Gastroesophageal sphincter (tissue), 4 donors: ENCODE measurements around the gene CPN2. TPM values are rescaled to one million over a fixed set of nuclear protein-coding genes. Genes with fewer than 3 reads are reported as not detected.

Source experiments
- ATAC-seq: fragments of 150-250 bp; one replicate; pipeline ENCODE4 v1.9.1; 2016; ENCODE audit warnings: mild to moderate bottlenecking, moderate library complexity
- H3K27ac ChIP-seq, 4 donors: fragments of 200-600 bp; sonication (generic) in 3 of 4; 1 replicate in 3 of 4; 2 replicates in 1 of 4; pipeline ENCODE4 v1.5.1; 2016 to 2019
- H3K27me3 ChIP-seq: fragments of 200-600 bp; sonication (generic); one replicate; pipeline ENCODE4 v1.5.1; 2019
- H3K36me3 ChIP-seq, 2 donors: fragments of 200-600 bp; sonication (generic); one replicate each; pipeline ENCODE4 v1.5.1; 2019; ENCODE audit warnings: control low read depth in 1 of 2
- H3K4me1 ChIP-seq, 3 donors: fragments of 200-600 bp; sonication (generic); 1 replicate in 2 of 3; 2 replicates in 1 of 3; pipeline ENCODE4 v1.5.1; 2016 to 2019; ENCODE audit warnings: control low read depth in 2 of 3
- H3K4me3 ChIP-seq, 2 donors: fragments of 200-600 bp; sonication (generic); one replicate each; pipeline ENCODE4 v1.5.1; 2019; ENCODE audit warnings: mild to moderate bottlenecking in 1 of 2, moderate library complexity in 1 of 2
- H3K9me3 ChIP-seq, 3 donors: fragments of 200-600 bp; sonication (generic); one replicate each; pipeline ENCODE4 v1.5.1; 2017 to 2019; ENCODE audit warnings: control low read depth in 2 of 3
- EP300 ChIP-seq: sonication (generic); formaldehyde crosslinking; IDR thresholded peaks from one replicate; pipeline ENCODE4 v1.6.1; 2017; ENCODE audit warnings: antibody characterized with exemption, mild to moderate bottlenecking
- POLR2A ChIP-seq, 2 donors: fragments of 450-650 bp; IDR thresholded peaks; one replicate each; pipeline ENCODE4 v1.6.1; 2017; ENCODE audit warnings: antibody characterized with exemption in 2 of 2, mild to moderate bottlenecking in 2 of 2, moderate library complexity in 1 of 2
- POLR2AphosphoS5 ChIP-seq: sonication (generic); formaldehyde crosslinking; IDR thresholded peaks from one replicate; pipeline ENCODE4 v1.6.1; 2017; ENCODE audit warnings: antibody characterized with exemption
- WGBS, 2 donors: methylation state at CpG; one replicate each; pipeline ENCODE4 v1.1.5; 2018; ENCODE audit warnings: low coverage in 1 of 2; 5-methylcytosine and 5-hydroxymethylcytosine counted together
- total RNA-seq, 4 donors: library from RNA; depleted of rRNA; stranded (reverse); fragments of >200 nt; gene quantifications; one replicate each; pipeline ENCODE4 v1.1.0, GENCODE V29; 2016
- TF ChIP-seq, protein P1 (sequence below), 4 experiments: fragments of 200-600 bp in 2 of 4; fragments of 450-650 bp in 2 of 4; sonication (generic) in 1 of 4; IDR thresholded peaks; one replicate each; pipeline ENCODE4 v1.5.1; 2017 to 2019; ENCODE audit warnings: antibody characterized with exemption in 4 of 4, mild to moderate bottlenecking in 2 of 4, moderate library complexity in 2 of 4

CPN2 gene
- total RNA-seq, 4 donors from 2014 or later, result not detected

DNA sequence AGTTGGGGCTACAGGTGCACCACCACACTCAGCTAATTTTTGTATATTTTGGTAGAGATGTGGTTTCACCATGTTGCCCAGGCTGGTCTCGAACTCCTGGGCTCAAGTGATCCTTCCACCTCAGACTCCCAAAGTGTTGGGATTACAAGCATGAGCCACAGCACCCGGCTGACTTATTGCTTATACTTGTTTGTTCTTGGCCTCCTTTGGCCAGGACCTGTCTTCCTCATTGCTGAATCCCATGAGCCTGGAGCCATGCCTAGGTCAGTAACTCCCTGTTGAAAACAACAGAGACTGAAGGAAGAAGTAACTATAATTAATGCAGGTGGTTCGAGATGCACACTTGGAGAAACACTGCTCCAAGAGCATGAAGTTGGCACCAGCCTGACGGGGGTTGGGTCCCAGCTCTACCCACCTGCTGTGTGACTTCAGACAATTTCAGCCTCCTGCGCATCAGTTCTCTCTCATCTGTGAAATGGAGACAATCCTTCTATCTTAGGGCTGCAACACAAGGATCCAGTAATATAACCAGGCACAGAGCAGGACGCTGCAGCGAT lies 38.9 kb downstream of the CPN2 start:
- H3K27ac ChIP-seq, result peak overlapping the region; percentile 15 to 84 (median 78)

DNA sequence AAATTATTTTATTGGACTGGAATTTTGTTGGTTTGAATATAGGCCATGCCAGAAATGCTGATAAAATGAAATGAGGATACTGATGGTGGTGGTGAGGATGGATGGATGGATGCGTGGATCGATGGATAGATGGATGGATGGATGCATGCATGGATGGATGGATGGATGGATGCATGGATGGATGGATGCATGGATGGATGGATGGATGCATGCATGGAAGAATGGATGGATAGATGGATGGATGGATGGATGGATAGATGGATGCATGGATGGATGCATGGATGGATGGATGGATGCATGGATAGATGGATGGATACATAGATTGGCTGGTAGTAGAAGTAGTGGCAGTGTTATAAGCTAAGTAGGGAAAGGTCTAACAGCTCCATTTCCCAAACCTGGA lies 40.1 kb downstream of the CPN2 start:
- H3K4me1 ChIP-seq, result peaks cover 0 to 61% (median 17%) of the 10 kb centered on the region in 3 donors
- 97 to 100% methylated on average over 2 of the region's 2 CpGs for WGBS, 2 donors

More for the DNA sequence above, 38.9 kb downstream of the CPN2 start:
- peak; percentile 27 for ATAC-seq
- Histone ChIP-seq H3K4me1 (peaks cover 0 to 65% (median 19%) of the 10 kb centered on the region in 3 donors), H3K27me3 (no peaks in the 10 kb centered on the region), H3K4me3 (no peak overlapping the region), H3K9me3 (no peaks in the 10 kb centered on the region), H3K36me3 (no peaks in the 10 kb centered on the region)
- no peak for TF ChIP-seq EP300
- no peak for TF ChIP-seq POLR2A (IDR thresholded peaks at IDR 0.05)
- TF ChIP-seq, protein P1, sequence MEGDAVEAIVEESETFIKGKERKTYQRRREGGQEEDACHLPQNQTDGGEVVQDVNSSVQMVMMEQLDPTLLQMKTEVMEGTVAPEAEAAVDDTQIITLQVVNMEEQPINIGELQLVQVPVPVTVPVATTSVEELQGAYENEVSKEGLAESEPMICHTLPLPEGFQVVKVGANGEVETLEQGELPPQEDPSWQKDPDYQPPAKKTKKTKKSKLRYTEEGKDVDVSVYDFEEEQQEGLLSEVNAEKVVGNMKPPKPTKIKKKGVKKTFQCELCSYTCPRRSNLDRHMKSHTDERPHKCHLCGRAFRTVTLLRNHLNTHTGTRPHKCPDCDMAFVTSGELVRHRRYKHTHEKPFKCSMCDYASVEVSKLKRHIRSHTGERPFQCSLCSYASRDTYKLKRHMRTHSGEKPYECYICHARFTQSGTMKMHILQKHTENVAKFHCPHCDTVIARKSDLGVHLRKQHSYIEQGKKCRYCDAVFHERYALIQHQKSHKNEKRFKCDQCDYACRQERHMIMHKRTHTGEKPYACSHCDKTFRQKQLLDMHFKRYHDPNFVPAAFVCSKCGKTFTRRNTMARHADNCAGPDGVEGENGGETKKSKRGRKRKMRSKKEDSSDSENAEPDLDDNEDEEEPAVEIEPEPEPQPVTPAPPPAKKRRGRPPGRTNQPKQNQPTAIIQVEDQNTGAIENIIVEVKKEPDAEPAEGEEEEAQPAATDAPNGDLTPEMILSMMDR (IDR thresholded peaks at IDR 0.05), result no peak
- TF ChIP-seq POLR2AphosphoS5, result peak; percentile 22
- WGBS, 2 donors, result 16 to 35% methylated on average over 5 of the region's 7 CpGs

DNA sequence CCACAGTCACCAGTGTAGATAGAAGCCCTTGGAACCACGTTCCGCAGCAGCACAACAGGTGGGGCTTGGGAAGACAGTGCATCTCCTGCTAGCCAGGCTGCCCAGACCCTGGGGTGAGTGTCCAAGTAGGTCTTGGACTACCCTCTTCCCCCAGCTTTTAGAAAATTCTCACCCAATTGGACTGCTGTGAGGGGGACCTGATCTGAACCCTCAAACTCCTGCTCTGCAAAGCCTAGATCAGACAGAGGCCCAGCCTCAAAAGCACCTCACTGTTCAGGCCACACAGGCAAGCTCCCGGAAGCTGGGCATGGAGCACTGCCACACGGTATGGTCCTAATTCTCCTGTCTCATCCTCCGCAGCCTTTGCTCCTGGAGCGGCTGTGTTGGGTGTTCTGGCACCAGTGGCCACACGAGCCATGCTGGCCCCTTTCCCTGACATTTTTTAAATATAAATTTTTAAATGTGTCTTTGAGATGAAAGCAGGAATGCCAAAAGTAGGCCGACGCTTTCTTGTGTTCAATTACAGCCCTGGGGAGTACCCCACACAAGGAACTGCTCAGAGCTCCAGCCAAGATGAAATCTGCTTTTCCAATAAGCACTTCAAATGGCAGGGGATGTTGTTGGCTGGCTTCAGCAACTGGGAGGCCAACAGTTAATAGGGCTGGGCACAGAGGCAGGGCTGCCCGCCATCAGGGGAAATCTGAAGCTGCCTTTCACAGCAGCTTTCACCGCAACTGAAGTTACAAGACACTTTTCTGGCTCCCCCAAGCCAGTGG lies 40.9 kb downstream of the CPN2 start:
- WGBS, 2 donors, result 83 to 85% methylated on average over 8 to 10 of the region's 11 CpGs
- H3K9me3 ChIP-seq, result no peaks in the 10 kb centered on the region
- H3K27ac ChIP-seq, result peak overlapping the region in 1 of 4 donors; percentile 11
- no peaks in the 10 kb centered on the region for H3K36me3 ChIP-seq
- H3K27me3 ChIP-seq, result no peaks in the 10 kb centered on the region
- TF ChIP-seq, protein P1 (IDR thresholded peaks at IDR 0.05), result no peak
- TF ChIP-seq POLR2AphosphoS5, result no peak
- no peak for TF ChIP-seq POLR2A (IDR thresholded peaks at IDR 0.05)
- TF ChIP-seq EP300, result no peak
- H3K4me1 ChIP-seq, result peaks cover 0 to 53% (median 10%) of the 10 kb centered on the region in 3 donors
- ATAC-seq, result no peak
- H3K4me3 ChIP-seq, result no peak overlapping the region

More for the DNA sequence above, 40.1 kb downstream of the CPN2 start:
- Histone ChIP-seq H3K9me3 (no peaks in the 10 kb centered on the region), H3K36me3 (no peaks in the 10 kb centered on the region), H3K27ac (no peak overlapping the region), H3K4me3 (no peak overlapping the region), H3K27me3 (no peaks in the 10 kb centered on the region)
- ATAC-seq, result no peak
- TF ChIP-seq POLR2AphosphoS5 (no peak), EP300 (no peak), POLR2A (IDR thresholded peaks at IDR 0.05) (no peak)
- TF ChIP-seq, protein P1 (IDR thresholded peaks at IDR 0.05), result no peak

DNA sequence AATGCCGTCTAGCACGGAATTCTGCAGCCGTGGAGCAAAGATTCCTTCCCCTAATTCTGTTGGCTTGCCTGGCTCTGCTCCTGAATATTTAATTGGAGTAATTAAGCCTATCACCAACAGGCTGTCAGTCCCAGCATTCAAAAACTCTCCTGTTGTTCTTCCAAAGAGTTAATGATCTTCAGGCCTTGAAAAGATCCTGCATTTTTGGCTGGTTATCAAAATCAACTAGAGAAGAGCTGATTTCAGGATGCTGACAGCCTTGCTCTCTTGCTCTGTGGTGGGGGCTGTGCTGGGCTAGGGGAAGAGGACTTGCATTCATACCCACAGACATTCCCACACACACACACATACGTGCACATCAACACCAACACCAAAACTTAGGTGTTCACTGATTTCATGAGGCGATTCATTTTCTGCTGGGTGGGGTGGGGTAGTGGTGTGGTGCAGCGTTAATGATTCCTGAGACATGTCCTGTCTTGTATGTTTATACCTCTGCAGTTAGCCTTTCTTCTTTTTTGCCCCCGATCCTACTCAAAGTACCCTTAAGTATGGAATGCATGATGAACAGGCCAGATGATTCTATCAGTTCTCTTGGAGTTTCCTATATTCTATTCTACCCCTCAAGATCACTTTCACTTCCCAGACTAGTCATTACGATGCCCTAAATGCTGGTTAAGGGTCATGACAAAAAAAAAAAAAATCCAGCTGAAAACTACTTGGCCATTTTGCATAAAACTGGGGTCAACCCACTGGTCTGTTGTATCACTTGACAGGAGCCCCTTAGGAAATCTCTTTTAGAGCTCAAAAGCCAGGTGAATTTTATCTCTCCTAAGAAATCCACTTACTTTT lies 42.3 kb downstream of the CPN2 start:
- H3K27me3 ChIP-seq, result no peaks in the 10 kb centered on the region
- H3K27ac ChIP-seq, result no peak overlapping the region
- TF ChIP-seq POLR2AphosphoS5, result no peak
- no peak for TF ChIP-seq EP300
- TF ChIP-seq POLR2A (IDR thresholded peaks at IDR 0.05), result no peak
- TF ChIP-seq, protein P1 (IDR thresholded peaks at IDR 0.05), result no peak
- H3K4me3 ChIP-seq, result no peak overlapping the region
- no peaks in the 10 kb centered on the region for H3K36me3 ChIP-seq
- ATAC-seq, result no peak
- peaks cover 0 to 39% (median 4%) of the 10 kb centered on the region in 3 donors for H3K4me1 ChIP-seq
- no peaks in the 10 kb centered on the region for H3K9me3 ChIP-seq
- WGBS, 2 donors, result 83 to 93% methylated on average over 7 of the region's 8 CpGs
